Left colon (tissue), 2 donors: ENCODE measurements around the gene HEPACAM2. TPM values are rescaled to one million over a fixed set of nuclear protein-coding genes. Genes with fewer than 3 reads are reported as not detected.

Experiments used
- ATAC-seq: fragments of 200-7000 bp; cut with Tn5 transposase; one replicate; pipeline ENCODE4 v1.9.1; 2020; ENCODE audit warnings: mild to moderate bottlenecking, moderate library complexity
- DNase-seq, 2 donors: peaks; one replicate each; pipeline ENCODE4 v3.0.0-alpha.2; 2020
- intact Hi-C, 2 donors: fragments of 100-400 bp; cut with DNase I in 1 of 2; cut with micrococcal nuclease in 1 of 2; formaldehyde crosslinking; loops; one replicate each; pipeline versions ENCODE4 v1.11.2 to v1.14.0; 2022; cut with DNase I, micrococcal nuclease
- long read RNA-seq: library from polyadenylated mRNA; unstranded; transcript quantifications from one replicate; pipeline ENCODE4 v2.0.0, GENCODE V29; 2021
- total RNA-seq, 2 donors: library from RNA; stranded (reverse); fragmentation: NEBNext Ultra II Directional; extraction: Animal tissue kit (Norgen Biotek cat#: 25700); gene quantifications; one replicate each; pipeline ENCODE4 v1.2.1, GENCODE V29; 2021
- donor health status: DM: no; HTN: no; CAD: no.
- donor health status: DM: yes; HTN: yes; CAD: no.

Gene HEPACAM2
- total RNA-seq, result 10 to 100 TPM; 86.8 to 96.1 TPM
- long read RNA-seq, transcript HEPACAM2-202 (10 exons, 2,148 nt), result major isoform, 93 of 144 reads
- long read RNA-seq, transcript HEPACAM2-201 (9 exons, 2,122 nt), result minor isoform, 17 of 144 reads
- long read RNA-seq, partial matches to known transcripts, result 17 of 144 reads
- long read RNA-seq, other reads (novel, unspliced or antisense), result 15 of 144 reads

DNA sequence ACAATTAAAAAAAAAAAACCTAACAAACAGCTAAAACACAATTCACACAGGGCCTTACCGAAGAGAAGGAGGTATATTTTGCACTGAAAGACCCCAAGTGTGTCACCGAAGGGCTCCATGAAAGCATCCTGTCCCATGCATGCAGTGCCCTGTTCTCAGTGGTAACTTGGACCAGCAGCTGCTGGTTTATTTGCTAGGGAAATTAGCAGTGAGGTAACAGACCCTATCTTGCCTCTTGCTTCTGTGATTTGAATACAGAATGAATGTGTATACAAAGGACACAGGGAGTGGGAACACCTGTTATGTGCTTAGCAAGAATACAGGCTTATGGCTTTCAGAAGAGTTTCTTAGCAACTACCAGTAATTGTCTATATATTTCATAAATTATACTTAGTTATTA is at the start of gene HEPACAM2:
Gene HEPACAM2, minus strand, starts transcription at position 160 of the 400 bp plus-strand sequence.
- peak; percentile 63 for ATAC-seq
- intact Hi-C loops, result no loop called here
- no peak for DNase-seq

DNA sequence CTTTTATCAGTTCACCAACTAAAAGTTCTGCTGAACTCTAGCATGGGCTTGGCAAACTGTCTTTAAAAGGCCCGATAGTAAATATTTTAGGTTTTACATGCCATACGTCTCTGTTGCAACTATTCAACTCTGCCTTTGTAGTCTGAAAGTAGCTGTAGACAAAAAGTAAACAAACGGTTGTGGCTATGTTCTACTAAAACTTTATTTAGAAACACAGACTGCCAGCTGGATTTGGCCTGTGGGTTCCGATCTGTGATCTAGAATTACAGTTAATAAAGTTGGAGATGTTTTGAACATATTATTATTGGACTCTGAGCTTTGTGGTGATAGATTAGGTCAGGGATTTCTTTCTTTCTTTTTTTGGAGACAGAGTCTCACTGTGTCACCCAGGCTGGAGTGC is 39.0 kb upstream of the HEPACAM2 start:
- ATAC-seq (no peak), DNase-seq (no peak)
- intact Hi-C loops, result no loop called here

DNA sequence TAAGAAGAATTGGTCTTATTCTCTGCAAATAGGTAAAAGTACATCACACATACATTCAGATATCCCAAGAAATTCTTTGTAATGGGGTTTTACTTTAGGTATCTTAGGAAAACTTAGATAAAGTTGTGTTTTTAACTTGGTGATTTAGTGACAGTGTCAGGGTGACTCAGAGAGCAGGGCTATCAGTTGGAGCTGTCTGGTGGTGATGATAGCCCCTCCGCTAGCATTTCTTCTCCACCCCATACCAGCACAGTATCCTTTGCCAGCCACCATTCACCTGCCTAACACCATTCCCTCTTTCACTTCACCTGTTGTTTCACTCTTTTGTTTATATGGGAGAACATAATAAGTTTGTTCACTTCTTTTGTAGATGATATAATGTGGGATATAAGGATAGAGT is 36.3 kb upstream of the HEPACAM2 start:
- DNase-seq (no peak), ATAC-seq (no peak)
- intact Hi-C loops, result no loop called here

DNA sequence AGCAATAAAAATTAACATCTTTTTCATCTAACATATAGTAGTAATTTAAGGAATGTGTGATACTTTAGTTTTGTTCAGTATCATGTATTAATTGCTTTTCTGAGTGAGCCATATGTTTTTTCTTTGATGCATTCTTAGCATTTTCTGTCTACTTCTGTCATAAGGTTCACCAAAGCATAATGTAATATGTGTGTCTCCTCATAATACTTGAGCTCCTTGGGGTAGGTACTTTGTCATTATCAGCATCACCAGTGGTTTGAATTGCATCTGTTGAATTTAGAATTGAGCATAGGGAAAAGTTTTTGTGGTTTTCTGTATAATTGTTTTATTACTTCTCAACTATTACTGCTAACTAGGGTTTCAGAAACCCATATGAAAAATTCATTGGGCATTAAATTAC is 32.4 kb upstream of the HEPACAM2 start:
- no peak for DNase-seq
- no peak for ATAC-seq
- intact Hi-C loops, result no loop called here

DNA sequence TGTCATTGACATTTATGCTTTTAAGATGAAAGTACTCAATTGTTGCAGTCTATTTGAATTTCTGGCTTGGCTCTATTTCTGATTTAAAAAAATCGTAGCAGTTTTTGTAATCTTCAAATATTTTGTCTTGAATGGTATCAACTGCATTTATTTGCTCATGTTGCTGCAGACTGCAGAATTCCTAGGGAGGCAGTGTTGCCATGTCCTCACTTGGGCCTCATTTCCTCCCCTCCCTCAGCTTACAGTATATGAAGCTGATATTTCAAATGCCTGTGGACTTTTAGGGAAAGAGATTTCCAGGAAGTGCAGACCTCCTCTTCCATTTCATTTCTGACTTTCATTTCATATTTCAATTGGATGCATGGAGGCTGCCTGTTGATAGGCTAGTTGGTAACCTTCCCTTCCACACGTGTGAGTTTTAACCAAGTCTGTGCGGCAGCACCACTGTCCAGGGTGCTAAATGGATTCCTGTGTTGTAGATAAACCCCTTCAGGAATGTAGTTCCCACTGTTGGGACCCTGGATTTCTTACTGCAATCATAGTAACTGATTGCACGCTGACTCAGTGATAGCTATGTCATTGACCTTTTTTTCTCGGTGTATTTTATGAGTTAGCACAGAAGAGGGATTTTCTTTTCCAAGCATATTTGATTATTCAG is 23.4 kb upstream of the HEPACAM2 start:
- ATAC-seq, result no peak
- intact Hi-C loops, result loop anchor here in 1 of 2 donors (10.0 kb wide), 1 partner anchor 305 kb away; no protein-coding TSS in a partner anchor
- no peak for DNase-seq

DNA sequence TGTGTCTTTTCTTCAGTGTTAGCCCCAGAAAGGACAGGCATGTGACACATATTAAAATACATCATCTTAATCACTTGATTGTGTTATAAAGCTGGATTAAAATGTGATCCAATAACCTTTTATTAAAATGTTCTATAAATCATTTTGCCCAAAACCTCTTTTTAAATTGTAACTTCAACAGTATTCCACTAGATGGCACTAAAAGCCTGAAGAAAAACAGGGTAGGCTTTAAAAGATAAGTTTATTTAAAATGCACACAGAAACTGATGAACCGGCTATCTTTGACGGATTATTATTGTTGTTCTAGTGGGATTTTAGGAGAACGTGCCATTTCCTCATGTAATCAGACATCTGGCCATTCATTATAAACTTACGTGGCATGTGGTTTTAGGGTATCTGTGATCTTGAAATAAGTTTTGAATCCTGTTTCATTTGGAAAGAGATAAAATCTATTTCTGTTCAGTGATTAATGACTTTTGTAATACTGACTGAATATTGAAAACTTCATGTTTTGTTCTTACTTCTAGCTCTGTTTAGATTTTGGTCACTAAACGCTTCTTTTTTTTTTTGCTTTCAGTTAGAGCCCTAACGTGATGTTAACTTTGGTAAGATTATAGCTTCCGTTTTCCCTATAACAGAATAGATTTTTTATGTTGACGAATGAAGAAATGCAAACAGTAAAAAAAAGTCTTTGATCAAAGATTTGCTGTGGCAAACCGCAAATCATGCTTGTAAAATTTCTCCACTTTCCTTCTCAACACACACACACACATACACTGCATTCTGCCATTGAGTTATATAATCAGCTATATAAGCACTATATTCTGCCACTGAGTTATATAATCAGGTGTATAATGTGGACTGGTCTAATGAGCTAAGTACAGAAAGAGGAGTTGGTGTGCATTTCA is 19.5 kb upstream of the HEPACAM2 start:
- intact Hi-C loops, result loop anchor here in 1 of 2 donors (10.0 kb wide), 1 partner anchor 309 kb away; no protein-coding TSS in a partner anchor
- DNase-seq, result no peak
- peak; percentile 83 for ATAC-seq

DNA sequence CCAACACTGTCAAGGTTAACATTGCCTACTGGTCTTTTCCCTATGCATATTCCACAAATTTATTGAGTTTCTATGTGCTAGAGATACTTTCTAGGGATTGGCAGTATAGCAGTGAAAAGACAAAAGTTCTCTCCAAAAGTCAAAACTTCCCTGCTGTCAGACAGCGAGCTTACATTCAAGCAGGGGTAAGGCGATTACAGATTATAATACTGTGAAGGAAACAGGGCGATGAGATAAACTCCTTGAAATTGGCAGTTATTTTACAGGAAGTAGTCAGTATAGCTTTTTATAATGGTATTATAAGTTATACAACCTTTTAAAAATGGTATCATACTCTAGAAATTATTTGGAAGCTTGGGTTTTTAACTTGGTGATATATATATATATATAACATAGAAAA is 15.8 kb upstream of the HEPACAM2 start:
- intact Hi-C loops, result loop anchor here in 1 of 2 donors (10.0 kb wide), 1 partner anchor 313 kb away; no protein-coding TSS in a partner anchor
- ATAC-seq (no peak), DNase-seq (no peak)

DNA sequence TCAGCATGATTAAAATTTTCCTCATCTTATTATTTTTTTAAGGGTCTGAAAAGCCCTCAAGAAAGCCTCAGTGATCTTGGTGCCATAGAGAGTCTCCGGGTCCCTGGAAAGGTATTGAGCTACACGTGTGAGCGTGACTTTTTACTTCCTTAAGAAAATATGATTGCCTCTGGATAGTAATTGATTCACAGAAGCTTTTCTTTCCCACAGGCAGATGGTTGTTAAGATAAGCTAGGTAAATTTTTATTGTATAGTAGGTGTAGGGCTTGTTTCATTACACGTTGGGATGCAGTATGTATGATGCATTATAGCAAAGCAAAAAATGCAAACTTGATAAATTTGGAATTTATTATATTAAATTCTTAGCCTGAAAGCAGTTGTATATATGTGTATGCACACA is 13.6 kb upstream of the HEPACAM2 start:
- intact Hi-C loops, result loop anchor here in 1 of 2 donors (10.0 kb wide), 1 partner anchor 315 kb away; no protein-coding TSS in a partner anchor
- peak; percentile 89 for ATAC-seq

DNA sequence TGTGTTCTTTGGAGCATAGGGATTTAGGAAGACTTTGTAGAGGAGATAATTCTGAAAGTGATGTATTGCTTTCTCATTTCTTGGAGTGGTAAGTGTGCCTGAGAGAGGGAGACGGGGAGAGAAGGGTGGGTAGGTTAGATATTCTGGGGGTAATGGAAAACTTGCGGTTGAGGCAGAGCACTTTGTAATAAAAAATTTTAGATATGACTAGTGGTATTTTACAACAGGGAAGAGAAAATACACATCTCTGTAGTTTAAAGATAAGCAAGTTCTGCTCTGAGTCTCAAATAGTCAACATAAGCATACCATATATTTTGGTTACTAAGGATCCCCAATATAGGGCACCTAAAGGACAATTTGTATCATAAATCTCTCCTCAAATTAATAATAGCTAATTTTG is 12.5 kb upstream of the HEPACAM2 start:
- DNase-seq, result no peak
- no peak for ATAC-seq
- intact Hi-C loops, result no loop called here

More for the DNA sequence above, 13.6 kb upstream of the HEPACAM2 start:
- no peak for DNase-seq

DNA sequence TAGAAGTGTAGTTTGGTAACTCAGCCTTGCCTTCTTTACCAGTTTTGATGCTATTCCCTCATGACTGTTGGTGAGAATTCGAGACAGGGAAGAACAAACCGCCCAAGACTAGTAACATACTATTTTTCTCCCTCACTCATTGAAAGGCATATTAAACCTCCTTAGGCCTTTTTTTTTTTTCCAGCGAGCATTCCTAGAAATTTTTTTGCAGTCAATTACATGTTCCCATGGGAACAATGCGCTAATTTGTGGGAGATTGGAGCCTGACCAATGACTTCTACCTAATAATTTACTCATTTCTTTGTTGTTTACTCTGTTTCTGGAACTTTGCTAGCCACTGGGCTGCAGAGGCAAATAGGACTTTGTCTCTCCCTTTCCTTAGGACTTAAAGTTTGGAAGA is 11.9 kb upstream of the HEPACAM2 start:
- intact Hi-C loops, result no loop called here
- no peak for ATAC-seq
- no peak for DNase-seq

DNA sequence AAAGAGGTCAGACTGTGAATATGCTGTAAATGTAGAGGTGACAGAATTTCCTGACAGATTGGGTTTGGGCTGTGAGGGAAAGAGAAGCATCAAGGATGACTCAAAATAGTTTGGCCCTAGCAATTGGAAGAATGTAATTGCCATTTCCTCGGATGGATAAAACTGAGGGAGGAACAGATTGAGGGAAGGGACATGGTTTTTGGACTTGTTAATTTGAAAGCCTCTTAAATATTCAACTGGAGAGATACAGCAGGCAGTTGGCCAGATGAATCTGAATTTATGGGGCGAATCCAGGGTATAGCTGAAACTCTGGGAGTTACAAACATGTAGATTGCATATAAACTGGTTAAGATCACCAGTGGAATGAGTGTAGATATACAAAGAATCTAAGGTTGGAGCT is 9.3 kb upstream of the HEPACAM2 start:
- DNase-seq, result no peak
- intact Hi-C loops, result no loop called here
- no peak for ATAC-seq

DNA sequence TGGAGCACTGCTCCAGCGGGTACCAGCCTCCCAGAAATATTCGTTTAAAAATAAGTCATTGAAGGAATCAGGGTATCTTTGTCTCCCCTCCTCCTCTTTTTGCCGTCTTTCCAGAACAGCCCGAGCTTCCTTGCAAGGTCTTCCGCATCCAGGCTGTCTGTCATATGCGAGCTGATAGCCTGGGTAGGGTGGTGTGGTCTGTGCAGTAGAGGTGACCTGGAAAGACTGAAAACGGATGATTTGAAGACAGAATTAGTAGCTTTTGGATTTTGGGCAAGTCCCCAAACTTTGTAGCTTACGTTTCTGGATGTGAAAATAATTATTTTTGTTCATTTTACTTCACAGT is 6.4 kb upstream of the HEPACAM2 start:
- ATAC-seq (peak; percentile 34), DNase-seq (no peak)
- intact Hi-C loops, result no loop called here

DNA sequence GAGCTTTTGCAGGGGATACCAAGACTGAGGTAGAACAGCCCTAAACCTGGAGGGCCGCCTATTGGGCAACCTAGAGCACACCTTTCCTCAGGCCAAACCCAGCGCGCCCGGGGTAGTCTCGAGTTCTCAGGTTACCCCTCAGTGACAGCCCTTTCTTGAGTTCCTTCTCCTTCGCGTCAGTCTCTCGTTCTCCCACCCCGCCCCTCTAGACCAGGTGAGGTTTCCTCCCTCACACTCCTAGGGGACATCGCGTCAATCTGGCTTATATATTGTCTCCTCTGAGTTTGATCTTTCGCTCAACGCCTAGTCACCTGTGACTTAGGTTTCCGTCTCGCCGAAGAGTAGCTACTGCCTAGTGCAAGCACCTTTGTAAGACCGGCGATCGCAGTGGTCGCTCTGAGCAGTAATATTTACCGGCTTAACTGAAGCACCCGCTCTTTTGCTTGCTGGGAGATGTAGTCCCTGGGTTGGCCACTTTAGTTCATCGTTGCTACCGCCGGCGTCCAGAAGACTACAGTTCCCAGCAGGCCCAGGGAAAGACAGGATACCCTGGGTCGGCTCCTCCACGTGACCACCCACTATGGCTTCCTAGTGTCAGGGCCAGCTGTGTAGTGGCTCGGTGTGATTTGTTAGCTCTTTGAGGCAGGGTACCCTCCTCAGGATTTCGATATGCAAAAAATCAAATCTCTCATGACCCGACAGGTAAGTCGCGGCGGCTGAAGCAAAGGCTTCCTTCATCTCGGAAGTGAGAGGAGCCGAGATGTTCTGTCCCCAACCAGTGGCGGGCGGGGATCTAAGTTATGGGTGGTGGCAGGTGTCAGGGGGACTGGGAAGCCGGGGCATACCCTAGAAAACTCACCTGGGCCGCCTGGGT is 5.8 kb upstream of the HEPACAM2 start, which contains the start of gene VPS50:
Gene VPS50, plus strand, starts transcription at position 568 of the 874 bp plus-strand sequence. Its CDS starts 102 bp downstream, at position 670.
- intact Hi-C loops, result no loop called here
- ATAC-seq, result peak; percentile 97
- DNase-seq, result peak; percentile 95 to 96

DNA sequence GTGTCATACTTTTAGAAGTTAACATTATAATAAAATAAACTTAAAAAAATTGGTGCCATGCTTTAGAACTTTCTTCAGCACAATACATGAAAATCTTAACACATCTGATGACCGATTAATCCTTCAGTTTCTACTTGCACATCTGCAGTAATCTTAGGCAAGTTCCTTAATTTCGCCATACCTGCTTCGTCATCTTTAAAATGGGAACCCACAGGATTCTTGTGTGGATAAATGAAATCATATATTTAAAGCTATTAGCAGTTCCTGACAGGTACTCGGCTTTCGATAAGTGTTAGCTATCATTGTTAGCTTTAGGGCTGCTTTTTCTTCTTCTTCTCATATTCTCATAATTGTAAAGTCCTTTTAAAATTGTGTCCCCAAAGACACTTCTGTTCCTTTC is 5.0 kb upstream of the HEPACAM2 start:
- ATAC-seq (no peak), DNase-seq (no peak)
- intact Hi-C loops, result no loop called here

DNA sequence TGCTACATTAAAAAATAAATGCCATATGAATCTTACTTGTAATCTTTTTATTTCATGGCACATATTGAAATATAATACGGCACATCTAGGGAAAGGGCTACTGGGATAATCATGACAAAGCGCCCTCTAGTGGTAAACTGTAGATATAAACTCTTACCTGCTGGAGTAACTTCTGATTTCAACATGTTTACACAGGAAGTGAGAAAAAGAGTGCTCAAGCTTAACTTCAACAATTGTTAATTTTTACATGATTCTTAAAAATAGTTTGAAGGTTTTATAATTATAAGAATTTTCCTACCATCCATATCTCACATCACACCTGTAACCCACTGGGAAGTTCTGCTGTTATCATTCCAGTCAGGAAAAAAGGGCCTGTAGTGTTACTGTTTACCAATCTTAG is 2.0 kb upstream of the HEPACAM2 start:
- peak; percentile 30 for ATAC-seq
- intact Hi-C loops, result no loop called here
- DNase-seq, result no peak

DNA sequence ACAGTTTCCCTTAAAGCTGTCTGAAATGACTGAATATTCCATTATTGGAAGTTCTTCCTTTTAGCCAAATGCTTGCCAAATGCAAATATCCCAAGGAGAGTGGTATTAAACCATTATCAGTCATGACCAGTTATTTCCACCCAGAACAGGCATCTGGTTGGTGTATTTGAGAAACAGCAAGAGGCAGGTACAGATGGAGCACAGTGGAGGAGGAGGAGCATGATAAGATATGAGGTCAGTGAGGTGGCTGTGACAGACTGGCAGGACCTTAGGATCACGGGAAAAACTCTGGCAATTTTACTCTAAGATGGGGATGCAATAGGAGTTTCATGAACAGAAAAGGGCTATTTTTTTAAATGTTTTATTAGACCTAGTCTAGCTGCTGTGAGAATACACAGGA is 6.4 kb downstream of the HEPACAM2 start:
- peak; percentile 66 for ATAC-seq
- intact Hi-C loops, result no loop called here
- no peak for DNase-seq

DNA sequence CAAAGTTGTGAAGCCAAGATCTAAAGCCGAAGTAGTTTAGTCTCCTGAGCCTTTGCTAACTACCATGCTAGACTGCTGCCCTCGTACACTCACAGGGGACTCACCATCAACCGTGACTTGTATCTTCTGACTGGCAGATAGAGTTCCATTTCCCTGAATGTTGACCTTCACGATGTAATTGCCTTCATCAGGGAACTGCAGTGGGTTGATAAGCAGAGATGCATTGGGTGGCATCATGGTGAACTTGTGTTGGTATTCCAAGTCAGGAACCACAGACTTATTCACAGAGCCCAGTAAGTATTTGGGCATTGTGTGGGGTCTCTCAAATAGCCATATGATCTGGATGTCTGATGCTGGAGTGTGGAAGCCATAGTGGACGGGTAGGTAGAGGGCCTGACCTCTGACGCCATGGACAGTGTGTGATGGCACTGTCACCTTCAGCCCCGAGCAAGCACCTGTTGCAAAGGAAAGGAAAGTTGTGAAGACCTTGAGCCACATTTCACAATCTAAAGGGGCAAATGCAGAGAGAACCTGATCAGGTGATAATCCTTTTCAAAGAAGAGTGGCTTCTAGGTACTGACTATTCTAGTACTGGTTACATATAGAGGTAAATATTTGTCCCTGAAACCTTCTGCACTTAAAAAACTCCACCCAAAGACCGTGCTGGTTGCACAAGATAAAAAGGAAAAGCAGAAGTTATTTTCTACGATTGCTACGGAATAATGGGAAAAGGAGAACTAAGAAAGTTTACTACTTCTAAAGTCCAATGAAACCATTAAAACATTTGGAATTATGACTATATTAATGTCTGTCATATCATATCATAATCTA is 7.1 kb downstream of the HEPACAM2 start:
- DNase-seq (no peak), ATAC-seq (peak; percentile 67)
- intact Hi-C loops, result no loop called here

DNA sequence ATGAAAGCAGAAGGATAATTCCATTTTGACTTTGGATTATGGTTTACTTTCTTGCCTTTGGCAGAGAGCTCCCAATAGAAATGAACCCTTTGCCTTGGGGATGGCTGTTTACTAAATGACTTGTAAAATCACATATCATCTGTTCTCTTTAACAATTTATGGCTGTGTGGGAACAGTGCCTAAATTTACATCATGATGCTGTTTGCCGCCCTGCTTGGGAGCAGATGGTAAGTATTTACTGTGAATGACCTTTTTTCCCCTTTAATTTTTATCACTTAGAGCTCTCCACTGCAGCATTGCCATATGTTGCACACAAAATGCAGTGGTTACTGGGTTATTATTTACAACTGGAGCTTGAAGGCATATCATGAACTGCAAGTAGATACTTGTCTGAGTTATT is 13.4 kb downstream of the HEPACAM2 start:
- intact Hi-C loops, result no loop called here
- peak; percentile 80 for ATAC-seq
- no peak for DNase-seq
